ENCODE data around the gene SGSM1.

Gene SGSM1

GRCh38 chr22:24772493-24773220, 33.4 kb upstream of the SGSM1 start:
- Histone ChIP-seq H3K27me3 (ENCODE audit: control insufficient read depth in 2 of 2, insufficient read depth in 2 of 2, low read length in 2 of 2) (peaks cover 0 to 2% of the 10 kb centered on the region in 2 donors), H3K9ac (ENCODE audit: low read depth in 1 of 2, low read length in 2 of 2) (no peak overlapping the region), H3K9me3 (ENCODE audit: control insufficient read depth in 2 of 2, low read length in 2 of 2) (no peaks in the 10 kb centered on the region), H3K27ac (ENCODE audit: low read depth in 2 of 2, low read length in 2 of 2) (no peak overlapping the region), H3K36me3 (ENCODE audit: control insufficient read depth in 2 of 2, insufficient read depth in 2 of 2, low read length in 2 of 2) (no peaks in the 10 kb centered on the region), H3K4me1 (ENCODE audit: control insufficient read depth in 2 of 2, insufficient read depth in 2 of 2, low read length in 2 of 2) (no peaks in the 10 kb centered on the region), H3K4me3 (ENCODE audit: low read length in 2 of 2) (no peak overlapping the region)

DNA sequence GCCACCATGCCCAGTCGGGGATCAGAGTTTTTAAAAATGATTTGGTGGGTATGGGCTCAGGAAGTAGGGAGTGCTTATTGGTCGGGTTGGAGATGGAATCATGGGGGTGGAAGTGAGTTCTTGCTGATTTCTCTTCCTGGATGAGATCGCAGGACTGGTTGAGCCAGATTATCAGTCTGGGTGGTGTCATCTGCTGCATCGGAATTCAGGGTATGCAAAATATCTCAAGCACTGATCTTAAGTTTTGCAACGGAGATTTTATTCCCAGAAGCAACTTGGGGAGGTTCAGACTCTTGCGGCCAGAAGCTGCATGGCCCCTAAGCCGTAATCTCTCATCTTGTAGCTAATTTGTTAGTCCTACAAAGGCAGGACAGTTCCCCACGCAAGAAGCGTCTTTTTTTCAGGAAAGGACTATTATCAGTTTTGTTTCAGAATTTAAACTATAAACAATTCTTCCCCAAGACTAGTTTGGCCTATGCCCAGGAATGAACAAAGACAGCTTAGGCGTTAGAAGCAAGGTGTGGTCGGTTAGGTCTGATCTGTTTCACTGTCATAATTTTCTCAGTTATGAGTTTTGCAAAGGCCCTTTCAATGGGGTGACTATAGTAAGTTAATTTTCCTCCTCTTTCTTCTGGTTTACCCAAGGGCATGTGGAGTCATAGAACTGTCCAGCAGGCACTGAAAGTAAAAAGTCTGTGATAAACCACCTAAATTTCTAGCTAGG, 30.1 kb upstream of the SGSM1 start:
- H3K4me1 ChIP-seq (ENCODE audit: control insufficient read depth in 2 of 2, insufficient read depth in 2 of 2, low read length in 2 of 2), result no peaks in the 10 kb centered on the region
- H3K27me3 ChIP-seq (ENCODE audit: control insufficient read depth in 2 of 2, insufficient read depth in 2 of 2, low read length in 2 of 2), result no peaks in the 10 kb centered on the region
- H3K36me3 ChIP-seq (ENCODE audit: control insufficient read depth in 2 of 2, insufficient read depth in 2 of 2, low read length in 2 of 2), result no peaks in the 10 kb centered on the region
- H3K9me3 ChIP-seq (ENCODE audit: control insufficient read depth in 2 of 2, low read length in 2 of 2), result no peaks in the 10 kb centered on the region
- H3K27ac ChIP-seq (ENCODE audit: low read depth in 2 of 2, low read length in 2 of 2), result no peak overlapping the region
- no peak overlapping the region for H3K9ac ChIP-seq (ENCODE audit: low read depth in 1 of 2, low read length in 2 of 2)
- H3K4me3 ChIP-seq (ENCODE audit: low read length in 2 of 2), result no peak overlapping the region

GRCh38 chr22:24776525-24776924, 29.5 kb upstream of the SGSM1 start:
- H3K9ac ChIP-seq (ENCODE audit: low read depth in 1 of 2, low read length in 2 of 2), result no peak overlapping the region
- H3K27me3 ChIP-seq (ENCODE audit: control insufficient read depth in 2 of 2, insufficient read depth in 2 of 2, low read length in 2 of 2), result no peaks in the 10 kb centered on the region
- no peaks in the 10 kb centered on the region for H3K4me1 ChIP-seq (ENCODE audit: control insufficient read depth in 2 of 2, insufficient read depth in 2 of 2, low read length in 2 of 2)
- H3K36me3 ChIP-seq (ENCODE audit: control insufficient read depth in 2 of 2, insufficient read depth in 2 of 2, low read length in 2 of 2), result no peaks in the 10 kb centered on the region
- H3K9me3 ChIP-seq (ENCODE audit: control insufficient read depth in 2 of 2, low read length in 2 of 2), result no peaks in the 10 kb centered on the region
- no peak overlapping the region for H3K27ac ChIP-seq (ENCODE audit: low read depth in 2 of 2, low read length in 2 of 2)
- no peak overlapping the region for H3K4me3 ChIP-seq (ENCODE audit: low read length in 2 of 2)

- H3K27me3 ChIP-seq (ENCODE audit: control insufficient read depth in 2 of 2, insufficient read depth in 2 of 2, low read length in 2 of 2), result peaks cover 0 to 3% of the 10 kb centered on the region in 2 donors
- H3K36me3 ChIP-seq (ENCODE audit: control insufficient read depth in 2 of 2, insufficient read depth in 2 of 2, low read length in 2 of 2), result no peaks in the 10 kb centered on the region
- no peak overlapping the region for H3K4me3 ChIP-seq (ENCODE audit: low read length in 2 of 2)
- H3K9me3 ChIP-seq (ENCODE audit: control insufficient read depth in 2 of 2, low read length in 2 of 2), result no peaks in the 10 kb centered on the region
- no peak overlapping the region for H3K27ac ChIP-seq (ENCODE audit: low read depth in 2 of 2, low read length in 2 of 2)
- no peaks in the 10 kb centered on the region for H3K4me1 ChIP-seq (ENCODE audit: control insufficient read depth in 2 of 2, insufficient read depth in 2 of 2, low read length in 2 of 2)
- no peak overlapping the region for H3K9ac ChIP-seq (ENCODE audit: low read depth in 1 of 2, low read length in 2 of 2)
These were observed 16.5 kb upstream of the SGSM1 start for GRCh38 chr22:24789516-24789915.

DNA sequence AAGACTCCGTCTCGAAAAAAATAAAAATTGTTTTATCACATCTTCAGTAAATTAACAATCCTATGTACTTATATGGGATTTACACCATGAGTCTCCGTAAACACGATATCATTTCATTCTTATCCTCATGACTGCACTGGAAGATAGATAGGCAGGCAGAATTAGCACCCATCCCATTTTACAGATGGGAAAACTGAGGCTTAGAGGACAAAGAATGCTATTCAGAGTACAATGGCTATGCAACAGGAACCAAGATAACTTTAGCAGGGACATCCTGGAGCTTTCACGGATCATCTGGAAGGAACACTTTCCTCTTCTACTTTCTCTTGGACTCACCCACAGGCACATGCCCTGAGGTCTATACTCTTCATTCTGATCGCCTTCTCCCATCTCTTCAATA, 14.6 kb upstream of the SGSM1 start:
- Histone ChIP-seq H3K36me3 (ENCODE audit: control insufficient read depth in 2 of 2, insufficient read depth in 2 of 2, low read length in 2 of 2) (no peaks in the 10 kb centered on the region), H3K27ac (ENCODE audit: low read depth in 2 of 2, low read length in 2 of 2) (no peak overlapping the region), H3K27me3 (ENCODE audit: control insufficient read depth in 2 of 2, insufficient read depth in 2 of 2, low read length in 2 of 2) (no peaks in the 10 kb centered on the region), H3K4me3 (ENCODE audit: low read length in 2 of 2) (no peak overlapping the region), H3K4me1 (ENCODE audit: control insufficient read depth in 2 of 2, insufficient read depth in 2 of 2, low read length in 2 of 2) (no peaks in the 10 kb centered on the region), H3K9ac (ENCODE audit: low read depth in 1 of 2, low read length in 2 of 2) (no peak overlapping the region), H3K9me3 (ENCODE audit: control insufficient read depth in 2 of 2, low read length in 2 of 2) (no peaks in the 10 kb centered on the region)

DNA sequence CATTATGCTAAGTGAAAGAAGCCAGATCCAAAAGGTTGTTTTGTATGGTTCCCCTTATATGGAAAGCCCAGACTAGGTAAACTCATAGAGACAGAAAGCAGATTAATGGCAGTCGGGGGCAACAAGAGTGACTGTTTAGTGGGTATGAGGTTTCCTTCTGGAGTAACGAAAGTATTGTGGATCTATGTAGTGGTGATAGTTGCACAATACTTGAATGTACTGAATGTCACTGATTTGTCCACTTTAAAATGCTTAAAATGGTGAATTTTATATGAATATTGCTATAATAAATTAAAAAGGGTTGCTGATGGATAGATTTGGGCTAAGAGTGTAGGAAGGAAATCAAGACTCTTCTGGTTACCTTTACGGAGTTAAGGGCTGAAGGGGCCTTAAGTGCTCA, 10.0 kb upstream of the SGSM1 start:
- H3K4me1 ChIP-seq (ENCODE audit: control insufficient read depth in 2 of 2, insufficient read depth in 2 of 2, low read length in 2 of 2), result no peaks in the 10 kb centered on the region
- no peaks in the 10 kb centered on the region for H3K36me3 ChIP-seq (ENCODE audit: control insufficient read depth in 2 of 2, insufficient read depth in 2 of 2, low read length in 2 of 2)
- no peak overlapping the region for H3K4me3 ChIP-seq (ENCODE audit: low read length in 2 of 2)
- no peaks in the 10 kb centered on the region for H3K27me3 ChIP-seq (ENCODE audit: control insufficient read depth in 2 of 2, insufficient read depth in 2 of 2, low read length in 2 of 2)
- H3K9me3 ChIP-seq (ENCODE audit: control insufficient read depth in 2 of 2, low read length in 2 of 2), result no peaks in the 10 kb centered on the region
- H3K9ac ChIP-seq (ENCODE audit: low read depth in 1 of 2, low read length in 2 of 2), result no peak overlapping the region
- H3K27ac ChIP-seq (ENCODE audit: low read depth in 2 of 2, low read length in 2 of 2), result no peak overlapping the region

- H3K9me3 ChIP-seq (ENCODE audit: control insufficient read depth in 2 of 2, low read length in 2 of 2), result no peaks in the 10 kb centered on the region
- no peak overlapping the region for H3K9ac ChIP-seq (ENCODE audit: low read depth in 1 of 2, low read length in 2 of 2)
- no peaks in the 10 kb centered on the region for H3K36me3 ChIP-seq (ENCODE audit: control insufficient read depth in 2 of 2, insufficient read depth in 2 of 2, low read length in 2 of 2)
- H3K4me3 ChIP-seq (ENCODE audit: low read length in 2 of 2), result no peak overlapping the region
- H3K27me3 ChIP-seq (ENCODE audit: control insufficient read depth in 2 of 2, insufficient read depth in 2 of 2, low read length in 2 of 2), result no peaks in the 10 kb centered on the region
- no peak overlapping the region for H3K27ac ChIP-seq (ENCODE audit: low read depth in 2 of 2, low read length in 2 of 2)
- no peaks in the 10 kb centered on the region for H3K4me1 ChIP-seq (ENCODE audit: control insufficient read depth in 2 of 2, insufficient read depth in 2 of 2, low read length in 2 of 2)
These were observed 9.2 kb upstream of the SGSM1 start for GRCh38 chr22:24796860-24797259.

DNA sequence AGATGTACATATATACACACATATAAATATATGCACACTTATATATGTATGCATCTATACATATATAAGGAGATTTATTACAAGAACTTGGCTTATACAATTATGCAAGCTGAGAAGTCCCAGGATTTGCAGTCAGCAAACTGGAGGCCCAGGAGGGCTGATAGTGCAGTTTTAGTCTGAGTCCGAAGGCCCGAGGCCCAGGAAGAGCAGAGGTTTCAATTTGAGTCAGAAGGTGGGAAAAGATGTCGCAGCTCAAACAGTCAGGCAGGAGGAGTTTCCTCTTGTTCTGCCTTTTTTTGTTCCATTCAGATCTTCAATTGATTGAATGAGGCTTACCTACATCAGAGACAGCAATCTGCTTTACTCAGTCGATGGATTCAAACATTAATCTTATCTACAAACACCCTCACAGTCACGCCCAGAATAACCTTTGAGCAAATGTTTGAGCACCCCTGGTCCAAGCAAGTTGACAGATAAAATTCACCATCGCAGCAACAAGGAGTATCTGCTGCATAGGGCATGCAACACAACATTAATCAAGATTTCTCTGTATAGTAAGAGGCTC, 4.0 kb upstream of the SGSM1 start:
- Histone ChIP-seq H3K36me3 (ENCODE audit: control insufficient read depth in 2 of 2, insufficient read depth in 2 of 2, low read length in 2 of 2) (no peaks in the 10 kb centered on the region), H3K27ac (ENCODE audit: low read depth in 2 of 2, low read length in 2 of 2) (no peak overlapping the region), H3K9me3 (ENCODE audit: control insufficient read depth in 2 of 2, low read length in 2 of 2) (no peaks in the 10 kb centered on the region), H3K27me3 (ENCODE audit: control insufficient read depth in 2 of 2, insufficient read depth in 2 of 2, low read length in 2 of 2) (no peaks in the 10 kb centered on the region), H3K4me3 (ENCODE audit: low read length in 2 of 2) (no peak overlapping the region), H3K4me1 (ENCODE audit: control insufficient read depth in 2 of 2, insufficient read depth in 2 of 2, low read length in 2 of 2) (peaks cover 0 to 2% of the 10 kb centered on the region in 2 donors), H3K9ac (ENCODE audit: low read depth in 1 of 2, low read length in 2 of 2) (no peak overlapping the region)

DNA sequence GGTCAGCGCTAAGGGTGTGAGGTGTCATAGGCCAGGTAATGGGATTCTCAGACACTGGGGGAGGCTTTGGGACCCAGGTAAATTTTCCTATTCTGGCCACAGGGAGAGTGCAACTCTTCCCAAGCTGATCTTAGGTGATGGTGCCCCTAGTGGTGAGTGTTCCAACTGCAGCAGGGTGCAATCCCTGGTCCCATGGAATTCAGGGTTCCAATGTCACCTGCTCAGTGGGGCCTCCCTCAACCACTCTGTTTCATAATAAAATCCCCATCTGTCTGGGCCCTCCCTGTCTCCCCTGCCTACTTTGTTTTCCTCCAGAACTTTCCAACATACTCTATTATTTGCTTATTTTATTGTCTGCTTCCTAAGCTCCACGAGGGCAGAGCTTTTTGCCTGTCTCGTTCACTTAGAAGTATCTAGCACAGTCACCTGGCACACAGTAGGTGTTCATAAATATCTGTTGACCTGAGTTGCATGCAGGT, 2.9 kb upstream of the SGSM1 start:
- Histone ChIP-seq H3K27me3 (ENCODE audit: control insufficient read depth in 2 of 2, insufficient read depth in 2 of 2, low read length in 2 of 2) (no peaks in the 10 kb centered on the region), H3K27ac (ENCODE audit: low read depth in 2 of 2, low read length in 2 of 2) (no peak overlapping the region), H3K4me1 (ENCODE audit: control insufficient read depth in 2 of 2, insufficient read depth in 2 of 2, low read length in 2 of 2) (peaks cover 0 to 2% of the 10 kb centered on the region in 2 donors), H3K4me3 (ENCODE audit: low read length in 2 of 2) (no peak overlapping the region), H3K36me3 (ENCODE audit: control insufficient read depth in 2 of 2, insufficient read depth in 2 of 2, low read length in 2 of 2) (no peaks in the 10 kb centered on the region), H3K9ac (ENCODE audit: low read depth in 1 of 2, low read length in 2 of 2) (no peak overlapping the region), H3K9me3 (ENCODE audit: control insufficient read depth in 2 of 2, low read length in 2 of 2) (no peaks in the 10 kb centered on the region)

DNA sequence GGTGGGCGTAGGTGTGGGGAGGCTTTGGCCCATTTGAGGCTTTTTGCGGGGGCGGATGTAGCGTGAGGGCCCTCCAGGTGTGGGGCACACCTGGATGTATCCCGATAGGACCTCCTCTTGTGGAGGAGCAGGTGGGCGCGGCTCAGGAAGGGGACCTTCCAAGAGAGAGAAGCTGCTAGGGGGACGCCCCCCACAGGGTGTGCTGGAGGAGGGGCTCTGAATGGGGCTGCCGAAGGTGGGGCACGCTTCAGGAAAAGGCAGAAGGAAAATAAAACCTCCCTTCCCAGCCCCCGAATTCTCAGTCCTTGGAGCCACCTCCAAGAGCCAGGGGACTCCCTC, 621 bp downstream of the SGSM1 start:
- H3K36me3 ChIP-seq (ENCODE audit: control insufficient read depth in 2 of 2, insufficient read depth in 2 of 2, low read length in 2 of 2), result no peaks in the 10 kb centered on the region
- no peaks in the 10 kb centered on the region for H3K9me3 ChIP-seq (ENCODE audit: control insufficient read depth in 2 of 2, low read length in 2 of 2)
- peak overlapping the region; percentile 61 to 90 for H3K9ac ChIP-seq (ENCODE audit: low read depth in 1 of 2, low read length in 2 of 2)
- peak overlapping the region in 1 of 2 donors; percentile 44 for H3K27ac ChIP-seq (ENCODE audit: low read depth in 2 of 2, low read length in 2 of 2)
- peaks cover 0 to 2% of the 10 kb centered on the region in 2 donors for H3K4me1 ChIP-seq (ENCODE audit: control insufficient read depth in 2 of 2, insufficient read depth in 2 of 2, low read length in 2 of 2)
- H3K4me3 ChIP-seq (ENCODE audit: low read length in 2 of 2), result peak overlapping the region; percentile 71 to 81
- H3K27me3 ChIP-seq (ENCODE audit: control insufficient read depth in 2 of 2, insufficient read depth in 2 of 2, low read length in 2 of 2), result no peaks in the 10 kb centered on the region
